ENCODE results near the gene TMED5. TPM values are rescaled to one million over a fixed set of nuclear protein-coding genes. Genes with fewer than 3 reads are reported as not detected.

Gene TMED5
- total RNA-seq, 1 donor from 2014 or later, result 40.8 TPM

DNA sequence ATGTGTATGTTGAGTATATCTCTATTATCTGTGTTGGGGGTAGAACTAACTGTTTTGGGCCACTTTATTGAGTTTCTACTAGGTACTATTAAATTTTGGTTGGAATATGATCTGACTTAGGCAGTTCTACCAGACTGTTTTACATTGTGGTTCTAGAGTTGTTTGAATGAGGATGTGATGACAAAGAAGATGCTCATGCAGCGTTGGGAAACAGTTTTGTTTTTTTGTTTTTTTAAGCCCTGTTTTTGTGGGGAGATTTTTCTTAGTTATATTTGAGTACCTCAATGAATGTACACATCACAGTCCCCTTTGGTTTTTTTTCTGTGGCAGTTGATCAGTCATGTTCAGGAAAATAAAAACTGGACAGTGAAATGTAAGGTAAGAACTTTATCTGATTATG is 40.1 kb downstream of the TMED5 start:
- intact Hi-C loops (cut with DNase I), result no loop called here
- no peak for DNase-seq (ENCODE audit: extremely low spot score in 2 of 2)
- Histone ChIP-seq H3K27ac (no peak overlapping the region), H3K9me3 (no peaks in the 10 kb centered on the region), H3K36me3 (peaks cover 0 to 32% of the 10 kb centered on the region in 2 donors), H3K4me3 (no peak overlapping the region), H3K27me3 (no peaks in the 10 kb centered on the region), H3K4me1 (no peaks in the 10 kb centered on the region)
- no peak for TF ChIP-seq POLR2AphosphoS5 (IDR thresholded peaks at IDR 0.05; ENCODE audit: insufficient read depth in 1 of 2, low read depth in 1 of 2)
- TF ChIP-seq POLR2A (IDR thresholded peaks at IDR 0.05), result no peak
- TF ChIP-seq, protein P1, sequence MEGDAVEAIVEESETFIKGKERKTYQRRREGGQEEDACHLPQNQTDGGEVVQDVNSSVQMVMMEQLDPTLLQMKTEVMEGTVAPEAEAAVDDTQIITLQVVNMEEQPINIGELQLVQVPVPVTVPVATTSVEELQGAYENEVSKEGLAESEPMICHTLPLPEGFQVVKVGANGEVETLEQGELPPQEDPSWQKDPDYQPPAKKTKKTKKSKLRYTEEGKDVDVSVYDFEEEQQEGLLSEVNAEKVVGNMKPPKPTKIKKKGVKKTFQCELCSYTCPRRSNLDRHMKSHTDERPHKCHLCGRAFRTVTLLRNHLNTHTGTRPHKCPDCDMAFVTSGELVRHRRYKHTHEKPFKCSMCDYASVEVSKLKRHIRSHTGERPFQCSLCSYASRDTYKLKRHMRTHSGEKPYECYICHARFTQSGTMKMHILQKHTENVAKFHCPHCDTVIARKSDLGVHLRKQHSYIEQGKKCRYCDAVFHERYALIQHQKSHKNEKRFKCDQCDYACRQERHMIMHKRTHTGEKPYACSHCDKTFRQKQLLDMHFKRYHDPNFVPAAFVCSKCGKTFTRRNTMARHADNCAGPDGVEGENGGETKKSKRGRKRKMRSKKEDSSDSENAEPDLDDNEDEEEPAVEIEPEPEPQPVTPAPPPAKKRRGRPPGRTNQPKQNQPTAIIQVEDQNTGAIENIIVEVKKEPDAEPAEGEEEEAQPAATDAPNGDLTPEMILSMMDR (IDR thresholded peaks at IDR 0.05), result no peak

GRCh38 chr1:93137604-93138292 is 42.5 kb downstream of the TMED5 start:
- Histone ChIP-seq H3K36me3 (peaks cover 0 to 39% of the 10 kb centered on the region in 2 donors), H3K27me3 (no peaks in the 10 kb centered on the region), H3K4me3 (no peak overlapping the region), H3K27ac (no peak overlapping the region), H3K9me3 (no peaks in the 10 kb centered on the region), H3K4me1 (no peaks in the 10 kb centered on the region)
- intact Hi-C loops (cut with DNase I), result no loop called here
- TF ChIP-seq POLR2AphosphoS5 (IDR thresholded peaks at IDR 0.05; ENCODE audit: insufficient read depth in 1 of 2, low read depth in 1 of 2), result no peak
- no peak for TF ChIP-seq POLR2A (IDR thresholded peaks at IDR 0.05)
- TF ChIP-seq, protein P1 (IDR thresholded peaks at IDR 0.05), result no peak
- no peak for DNase-seq (ENCODE audit: extremely low spot score in 2 of 2)

- Histone ChIP-seq H3K27me3 (no peaks in the 10 kb centered on the region), H3K4me3 (no peak overlapping the region), H3K27ac (no peak overlapping the region), H3K36me3 (peaks cover 0 to 39% of the 10 kb centered on the region in 2 donors), H3K9me3 (no peaks in the 10 kb centered on the region), H3K4me1 (no peaks in the 10 kb centered on the region)
- TF ChIP-seq POLR2A (IDR thresholded peaks at IDR 0.05), result no peak
- TF ChIP-seq, protein P1 (IDR thresholded peaks at IDR 0.05), result no peak
- no peak for TF ChIP-seq POLR2AphosphoS5 (IDR thresholded peaks at IDR 0.05; ENCODE audit: insufficient read depth in 1 of 2, low read depth in 1 of 2)
- no peak for DNase-seq (ENCODE audit: extremely low spot score in 2 of 2)
- intact Hi-C loops (cut with DNase I), result no loop called here
Measured at GRCh38 chr1:93136445-93136844, 43.8 kb downstream of the TMED5 start.

DNA sequence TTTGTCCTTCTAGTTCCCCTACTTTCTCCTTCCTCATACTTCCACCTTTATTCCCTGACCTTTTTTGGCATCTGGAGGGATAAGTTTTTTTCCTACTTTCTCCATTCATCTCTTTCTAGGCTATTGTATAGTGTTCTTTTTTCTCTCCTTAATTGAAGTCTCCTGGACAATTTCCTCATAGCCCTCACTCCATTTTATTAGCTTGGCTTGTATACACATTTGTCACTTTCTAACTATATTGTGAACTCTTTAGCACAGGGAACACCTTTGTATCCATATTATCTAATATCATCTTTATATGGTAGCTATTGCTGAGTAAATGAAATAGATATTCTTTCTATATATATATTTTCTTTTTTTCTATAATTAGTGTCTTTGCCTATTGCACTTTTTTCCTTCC is 47.6 kb downstream of the TMED5 start:
- peaks cover 0 to 20% of the 10 kb centered on the region in 2 donors for H3K36me3 ChIP-seq
- no peaks in the 10 kb centered on the region for H3K9me3 ChIP-seq
- no peaks in the 10 kb centered on the region for H3K4me1 ChIP-seq
- no peak for DNase-seq (ENCODE audit: extremely low spot score in 2 of 2)
- no peak overlapping the region for H3K27ac ChIP-seq
- H3K4me3 ChIP-seq, result no peak overlapping the region
- TF ChIP-seq POLR2AphosphoS5 (IDR thresholded peaks at IDR 0.05; ENCODE audit: insufficient read depth in 1 of 2, low read depth in 1 of 2) (no peak), POLR2A (IDR thresholded peaks at IDR 0.05) (no peak)
- TF ChIP-seq, protein P1 (IDR thresholded peaks at IDR 0.05), result no peak
- intact Hi-C loops (cut with DNase I), result no loop called here
- no peaks in the 10 kb centered on the region for H3K27me3 ChIP-seq

GRCh38 chr1:93129507-93130099 is 50.6 kb downstream of the TMED5 start:
- TF ChIP-seq POLR2A (IDR thresholded peaks at IDR 0.05) (no peak), POLR2AphosphoS5 (IDR thresholded peaks at IDR 0.05; ENCODE audit: insufficient read depth in 1 of 2, low read depth in 1 of 2) (no peak)
- TF ChIP-seq, protein P1 (IDR thresholded peaks at IDR 0.05), result no peak
- H3K9me3 ChIP-seq, result no peaks in the 10 kb centered on the region
- H3K4me1 ChIP-seq, result no peaks in the 10 kb centered on the region
- H3K27me3 ChIP-seq, result no peaks in the 10 kb centered on the region
- no peak for DNase-seq (ENCODE audit: extremely low spot score in 2 of 2)
- peaks cover 0 to 15% of the 10 kb centered on the region in 2 donors for H3K36me3 ChIP-seq
- H3K4me3 ChIP-seq, result no peak overlapping the region
- H3K27ac ChIP-seq, result no peak overlapping the region
- intact Hi-C loops (cut with DNase I), result no loop called here

Data from vagina (tissue), 2 donors.